Esophagus muscularis mucosa (tissue), 3 donors: Measurements from ENCODE around the gene MARCKS.

Source experiments
- CTCF ChIP-seq, 3 experiments: fragments of 200-600 bp in 2 of 3; fragments of 450-650 bp in 1 of 3; sonication (generic) in 2 of 3; IDR thresholded peaks; one replicate each; pipeline ENCODE4 v1.5.1; 2017 to 2019; ENCODE audit warnings: antibody characterized with exemption in 3 of 3, mild to moderate bottlenecking in 2 of 3, moderate library complexity in 1 of 3
- POLR2A ChIP-seq: fragments of 450-650 bp; IDR thresholded peaks from one replicate; pipeline ENCODE4 v1.6.1; 2017; ENCODE audit warnings: antibody characterized with exemption, moderate library complexity, mild to moderate bottlenecking, low read depth

GRCh38 chr6:113830140-113830539 lies 27.0 kb upstream of the MARCKS start:
- no peak for TF ChIP-seq CTCF (IDR thresholded peaks at IDR 0.05)
- no peak for TF ChIP-seq POLR2A
